A204.1 (cell line): ENCODE data around the gene ANKLE1.

ENCODE experiments used
- FAIRE-seq: peaks from 2 replicates; lab custom pipeline; 2012; peaks lifted over from hg19 to GRCh38; lab: Jason Lieb, UNC

Gene ANKLE1

GRCh38 chr19:17327654-17328516, 46.2 kb downstream of the ANKLE1 start:
- no peak for FAIRE-seq

DNA sequence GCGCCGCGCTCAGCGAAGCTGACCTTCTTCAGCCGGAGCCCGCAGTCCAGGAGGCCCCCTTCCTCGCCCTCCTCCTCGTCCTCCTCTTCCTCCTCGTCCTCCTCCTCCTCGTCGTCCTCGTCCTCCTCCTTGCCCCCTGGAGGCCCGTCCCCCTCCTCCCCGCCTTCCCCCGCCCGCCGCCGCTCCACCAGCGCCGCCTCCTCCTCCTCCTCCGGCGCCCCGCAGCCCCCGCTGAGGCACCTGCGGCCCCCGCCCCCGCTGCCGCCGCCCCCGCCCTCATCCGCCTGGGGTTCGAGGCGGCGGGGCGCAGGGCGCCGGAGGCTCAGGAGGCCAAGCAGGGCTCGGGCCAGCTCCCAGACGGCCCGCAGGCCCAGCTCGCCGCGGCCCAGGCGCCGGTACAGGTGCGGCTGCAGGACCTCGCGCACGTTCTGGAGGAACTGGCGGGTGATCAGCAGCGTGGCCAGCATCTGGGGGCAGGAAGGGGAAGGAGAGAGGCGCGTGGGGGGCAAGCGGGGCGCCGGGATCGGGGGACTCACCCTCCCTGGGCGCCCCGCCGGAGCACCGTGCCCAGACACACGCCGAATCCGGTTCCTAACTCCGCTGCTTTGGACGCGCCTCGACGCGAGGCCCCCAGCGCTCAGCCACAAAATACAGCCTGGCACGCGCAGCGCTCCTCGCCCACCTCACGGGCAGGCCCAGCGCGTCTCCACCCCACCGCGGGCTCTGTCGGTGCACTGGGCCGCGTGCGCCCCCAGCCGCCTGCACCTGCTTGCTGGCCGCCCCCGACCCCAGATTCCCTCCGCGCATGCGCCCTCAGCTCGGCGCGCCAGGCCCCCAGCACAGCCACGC, 47.0 kb downstream of the ANKLE1 start:
- FAIRE-seq = no peak

DNA sequence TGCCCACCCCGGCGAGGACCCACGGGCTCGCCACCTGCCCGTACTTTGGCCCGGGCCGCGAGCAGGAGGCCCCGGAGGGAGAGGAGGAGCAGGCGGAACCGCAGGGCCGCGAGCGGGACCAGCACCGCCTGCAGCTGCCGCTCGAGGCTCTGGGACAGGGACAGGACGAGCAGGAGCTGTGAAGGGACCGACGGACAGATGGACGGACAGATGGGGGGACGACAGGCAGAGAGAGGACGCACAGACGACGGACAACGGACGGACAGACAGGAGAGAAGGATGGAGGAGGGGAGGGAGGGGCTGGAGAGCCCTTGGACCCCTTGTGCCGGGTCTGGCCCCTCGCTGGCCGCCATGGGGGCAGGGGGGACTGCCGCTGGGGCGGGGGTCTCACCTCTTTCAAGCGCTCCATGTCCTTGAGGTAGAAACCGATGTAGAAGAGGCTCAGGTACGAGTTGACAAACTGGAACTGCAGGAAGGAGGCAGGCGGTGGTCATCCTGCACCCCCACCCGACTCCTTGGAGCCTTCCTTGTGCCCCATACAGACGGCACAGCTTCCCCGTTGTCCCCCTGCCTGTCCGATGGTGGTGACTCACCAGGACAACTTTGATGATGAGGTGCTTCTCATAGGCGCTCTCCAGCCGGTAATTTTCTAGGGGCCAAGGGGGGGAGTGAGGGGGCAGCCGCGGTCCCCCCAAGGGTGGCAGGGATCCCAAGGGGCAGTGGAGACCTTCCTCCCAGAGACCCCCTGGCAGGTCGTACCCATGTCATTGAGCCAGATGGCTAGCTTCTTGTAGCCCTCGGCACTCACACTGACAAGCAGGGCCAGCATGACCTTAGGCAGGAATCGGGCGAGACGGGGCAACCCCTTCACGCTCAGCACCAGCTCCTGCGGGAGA, 47.9 kb downstream of the ANKLE1 start:
- no peak for FAIRE-seq

GRCh38 chr19:17330262-17331044, 48.8 kb downstream of the ANKLE1 start:
- no peak for FAIRE-seq

- no peak for FAIRE-seq
These were observed 49.4 kb downstream of the ANKLE1 start for GRCh38 chr19:17331045-17331558.

DNA sequence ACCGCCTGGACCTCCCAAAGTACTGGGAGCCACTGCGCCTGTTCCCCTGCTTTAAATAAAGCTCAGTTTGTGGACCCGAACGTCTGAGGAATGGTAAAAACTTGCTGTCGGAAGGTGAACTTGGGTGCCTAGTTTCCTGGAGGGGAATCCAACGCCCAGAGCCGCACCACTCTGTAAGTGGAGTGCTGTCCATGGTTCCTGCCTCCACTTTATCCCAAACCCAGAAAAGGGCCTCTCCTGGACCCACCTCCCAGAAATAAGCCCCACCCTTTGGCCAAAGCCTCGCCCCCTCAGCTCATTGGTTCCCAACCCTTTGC, 50.6 kb downstream of the ANKLE1 start:
- FAIRE-seq = no peak

- FAIRE-seq = no peak
These were observed 51.2 kb downstream of the ANKLE1 start for GRCh38 chr19:17332677-17333581.

DNA sequence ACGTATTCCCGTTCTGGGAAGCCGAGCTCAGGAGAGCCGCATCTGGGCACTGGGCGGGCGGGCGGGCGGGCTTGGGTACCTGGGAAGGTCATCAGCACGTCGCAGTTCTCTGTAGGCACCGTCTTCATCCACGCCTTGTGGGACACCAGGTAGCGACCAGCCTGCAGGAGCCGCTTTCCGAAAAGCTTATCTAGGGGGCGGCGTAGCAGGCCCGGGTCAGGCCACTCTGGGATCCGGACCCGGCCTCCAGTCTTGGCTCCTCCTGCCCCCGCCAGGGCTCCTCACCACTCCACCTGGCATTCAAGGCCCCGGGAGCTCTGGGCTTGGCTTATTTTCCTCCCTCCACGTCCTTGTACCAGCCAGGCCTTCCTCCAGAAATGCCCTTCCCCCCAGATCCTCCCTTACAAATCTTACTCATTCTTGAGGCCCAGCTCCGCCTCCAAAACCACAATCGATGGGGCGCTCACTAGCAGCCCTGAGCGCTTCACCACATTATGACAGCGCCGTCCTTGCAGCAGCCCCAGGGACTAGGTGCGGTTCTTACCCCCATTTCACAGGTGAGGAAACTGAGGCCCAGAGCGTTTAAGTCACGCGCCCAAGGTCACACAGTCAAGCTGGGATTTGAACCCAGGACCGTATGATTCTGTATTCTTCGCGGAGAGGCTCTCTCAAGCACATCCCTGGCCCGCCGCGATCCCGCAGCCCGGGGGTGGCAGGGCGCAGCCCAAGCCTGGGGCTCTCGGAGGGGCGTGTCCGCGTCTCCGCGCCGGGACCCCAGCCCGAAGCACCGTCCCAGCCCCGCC, 52.1 kb downstream of the ANKLE1 start:
- no peak for FAIRE-seq

DNA sequence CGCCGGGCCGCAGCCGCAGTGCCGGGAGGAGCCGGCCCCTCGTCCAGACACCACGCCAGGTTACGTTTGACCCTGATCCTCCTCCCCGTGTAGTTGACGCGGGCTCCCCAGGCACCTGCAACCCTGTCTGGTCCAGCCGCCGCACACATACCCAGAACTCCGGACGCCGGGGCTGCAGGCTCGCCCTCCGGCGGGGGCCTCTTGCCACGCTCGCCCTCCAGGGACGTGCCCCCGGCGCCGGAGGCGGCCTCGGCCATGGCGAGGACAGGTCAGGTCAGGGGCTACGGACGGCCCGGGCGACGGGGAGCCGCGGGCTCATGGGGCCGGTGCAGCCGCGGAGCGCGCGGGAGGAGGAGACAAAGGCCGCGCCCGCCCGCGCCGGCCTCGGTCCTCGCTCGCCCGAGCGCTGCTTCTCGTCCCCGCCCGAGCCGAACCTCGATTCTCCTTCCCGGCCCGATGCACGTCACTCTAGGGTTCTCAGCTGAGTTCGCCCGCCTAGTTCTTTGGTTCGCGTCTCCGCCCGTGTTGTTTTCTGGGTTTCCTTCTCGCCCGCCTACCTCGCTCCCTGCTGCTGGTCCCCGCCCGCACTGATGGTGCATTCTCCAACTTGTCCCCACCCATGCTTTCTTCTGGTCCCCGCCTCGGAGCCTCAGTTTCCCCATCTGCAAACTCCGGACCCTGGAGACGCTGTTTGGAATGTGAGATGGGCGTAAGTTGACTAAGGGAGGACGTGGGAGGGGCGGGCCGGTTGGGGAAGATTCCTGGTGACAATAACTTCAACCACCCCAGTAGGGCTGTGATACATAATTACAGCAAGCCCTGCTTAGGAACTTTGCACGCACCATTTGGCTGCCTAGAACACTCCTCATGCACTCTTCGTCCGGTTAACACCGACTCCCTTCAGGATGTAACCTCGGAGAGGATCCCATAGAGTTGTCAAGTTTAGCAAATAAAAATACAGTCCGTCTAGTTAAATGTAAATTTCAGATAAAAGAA, 53.0 kb downstream of the ANKLE1 start, which contains the start of gene ANO8:
TSS of gene ANO8 (minus strand) at position 442 of the 996 bp plus-strand sequence. CDS start at position 257, 185 bp downstream.
- FAIRE-seq = peak; percentile 21

DNA sequence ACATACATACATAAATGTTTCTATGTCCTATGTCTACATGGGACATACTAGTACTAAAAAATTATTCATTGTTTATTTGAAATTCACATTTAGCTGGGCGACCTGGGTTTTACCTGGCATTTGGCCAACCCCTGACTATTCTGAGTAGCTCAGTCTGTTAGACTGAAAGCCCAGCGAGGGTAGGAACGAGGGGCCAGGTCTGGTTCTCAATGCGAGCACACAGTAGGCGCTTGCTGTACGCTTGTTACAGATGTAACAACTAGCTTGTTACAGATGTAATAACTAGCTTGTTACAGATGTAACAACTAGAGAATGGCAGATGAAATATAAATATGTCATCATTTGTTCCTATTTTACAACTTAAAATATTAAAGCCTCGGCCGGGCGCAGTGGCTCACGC, 53.9 kb downstream of the ANKLE1 start:
- FAIRE-seq = no peak
